Panc1 (cell line): Measurements from ENCODE around the gene URGCP. TPM values are rescaled to one million over a fixed set of nuclear protein-coding genes. Genes with fewer than 3 reads are reported as not detected.
A peak's percentile ranks its signal among the peaks of the same experiment; 100 is the strongest.

ENCODE experiments used
- ATAC-seq: fragments of 200-7000 bp; cut with Tn5 transposase; 2 replicates; pipeline ENCODE4 v1.9.1; 2020; ENCODE audit warnings: mild to moderate bottlenecking, moderate library complexity
- BruUV-seq: library from RNA; stranded (reverse); fragments of 400-500 nt; replicated peaks from 2 replicates; lab custom pipeline; 2021; lab: Mats Ljungman, UMichigan
- CTCF ChIA-PET: fragments of 300-600 bp; sonication (Branson Sonifier 250); formaldehyde crosslinking; loops from one replicate; lab custom pipeline; 2022; ENCODE audit warnings: antibody characterized with exemption; lab: Charles Lee
- POLR2A ChIA-PET: fragments of 300-600 bp; sonication (Branson Sonifier 250); formaldehyde crosslinking; loops from one replicate; lab custom pipeline; 2022; ENCODE audit warnings: antibody characterized with exemption; lab: Charles Lee
- DNase-seq: peaks from one replicate; pipeline ENCODE4 v3.0.0-alpha.2; 2010; ENCODE audit warnings: low read depth, low spot score
- H3K27ac ChIP-seq: 2 replicates; pipeline ENCODE4 v1.5.1; 2011; ENCODE audit warnings: mild to moderate bottlenecking, low read length, inconsistent platforms
- H3K27me3 ChIP-seq: fragments of 200-500 bp; sonication (Bioruptor generic); 2 replicates; pipeline ENCODE4 v1.6.0; 2014; ENCODE audit warnings: low read length, inconsistent platforms; ENCODE audit not compliant: control insufficient read depth, insufficient read depth
- H3K36me3 ChIP-seq: fragments of 200-500 bp; sonication (Bioruptor generic); 2 replicates; pipeline ENCODE4 v1.5.1; 2014; ENCODE audit warnings: inconsistent platforms, mild to moderate bottlenecking, low read length, moderate library complexity; ENCODE audit not compliant: control insufficient read depth, insufficient read depth
- H3K4me1 ChIP-seq: 2 replicates; pipeline ENCODE4 v1.5.1; 2011; ENCODE audit warnings: inconsistent platforms, mild to moderate bottlenecking, low read length, moderate library complexity; ENCODE audit not compliant: control insufficient read depth, insufficient read depth
- H3K4me3 ChIP-seq, 2 experiments: 2 replicates each; pipeline ENCODE4 v1.5.1; 2011 to 2012; ENCODE audit warnings: low read depth in 2 of 2, low read length in 2 of 2, mild to moderate bottlenecking in 2 of 2, inconsistent platforms in 1 of 2, moderate library complexity in 1 of 2
- H3K9me3 ChIP-seq: fragments of 200-500 bp; sonication (Bioruptor generic); 2 replicates; pipeline ENCODE4 v1.5.1; 2014; ENCODE audit warnings: low read depth, mild to moderate bottlenecking, inconsistent platforms, low read length, moderate library complexity; ENCODE audit not compliant: control insufficient read depth, insufficient read depth
- CTCF ChIP-seq: fragments of 450-650 bp; IDR thresholded peaks from 2 replicates; pipeline ENCODE4 v1.5.1; 2017; ENCODE audit warnings: mild to moderate bottlenecking
- POLR2AphosphoS5 ChIP-seq: IDR thresholded peaks from 2 replicates; pipeline ENCODE4 v1.6.1; 2012; ENCODE audit warnings: mild to moderate bottlenecking, low read depth, low read length, moderate library complexity
- REST ChIP-seq, 2 experiments: IDR thresholded peaks; 2 replicates each; pipeline ENCODE4 v1.6.1; 2011 to 2012; ENCODE audit warnings: low read depth in 2 of 2, control low read depth in 1 of 2, low read length in 1 of 2, mild to moderate bottlenecking in 1 of 2, moderate library complexity in 1 of 2; ENCODE audit not compliant: insufficient read depth in 1 of 2
- SIN3A ChIP-seq: IDR thresholded peaks from 2 replicates; pipeline ENCODE4 v1.6.1; 2012; ENCODE audit warnings: low read depth, mild to moderate bottlenecking, low read length, moderate library complexity, borderline replicate concordance; ENCODE audit not compliant: insufficient read depth
- TCF7L2 ChIP-seq: IDR thresholded peaks from 2 replicates; pipeline ENCODE4 v1.6.1; 2011; ENCODE audit warnings: mild to moderate bottlenecking, low read depth, low read length, inconsistent platforms
- in situ Hi-C: cut with HindIII; loops from 2 replicates; pipeline ENCODE4 v1.10.0; 2016; ENCODE audit warnings: low sequenced_read_pairs, low pct_unique_long_range_greater_than_20kb
- intact Hi-C: fragments of 100-400 bp; cut with micrococcal nuclease; formaldehyde crosslinking; loops from one replicate; pipeline ENCODE4 v1.10.0; 2022; ENCODE audit not compliant: unreplicated experiment
- total RNA-seq: library from RNA; stranded (reverse); gene quantifications from one replicate; pipeline ENCODE4 v1.2.1, GENCODE V29; 2021; ENCODE audit not compliant: unreplicated experiment

The URGCP gene
- total RNA-seq, 1 experiment from 2014 or later, result 34.3 TPM

- in situ Hi-C loops, result no loop called here
- ATAC-seq (no peak), DNase-seq (no peak)
- BruUV-seq, result TSS peak; percentile 41
- Histone ChIP-seq H3K36me3 (no peaks in the 10 kb centered on the region), H3K27me3 (no peaks in the 10 kb centered on the region), H3K9me3 (no peaks in the 10 kb centered on the region), H3K4me1 (no peaks in the 10 kb centered on the region), H3K4me3 (no peak overlapping the region), H3K27ac (no peak overlapping the region)
- POLR2A ChIA-PET, result interaction anchor here (0.6 kb wide), 2 partner anchors 9 to 51 kb away, joined by 3 to 9 read pairs; no protein-coding TSS in a partner anchor
- CTCF ChIA-PET, result interaction anchor here (0.6 kb wide), 1 partner anchor 78 kb away, joined by 7 read pairs; no protein-coding TSS in a partner anchor
- TF ChIP-seq CTCF (no peak), SIN3A (no peak), POLR2AphosphoS5 (no peak), REST (IDR thresholded peaks at IDR 0.05; ENCODE audit: insufficient read depth in 1 of 2, low read depth in 2 of 2, low read length in 1 of 2) (no peak), TCF7L2 (no peak)
- intact Hi-C loops, result no loop called here
Observed at GRCh38 chr7:43933902-43934560, 27.6 kb upstream of the URGCP start.

- no peaks in the 10 kb centered on the region for H3K36me3 ChIP-seq
- no peaks in the 10 kb centered on the region for H3K27me3 ChIP-seq
- H3K4me3 ChIP-seq, result no peak overlapping the region
- no TSS peak for BruUV-seq
- CTCF ChIA-PET, result no interaction called here
- in situ Hi-C loops, result no loop called here
- no peak overlapping the region for H3K27ac ChIP-seq
- POLR2A ChIA-PET, result interaction anchor here (0.6 kb wide), 1 partner anchor 12 kb away, joined by 5 read pairs; no protein-coding TSS in a partner anchor
- DNase-seq (no peak), ATAC-seq (no peak)
- H3K4me1 ChIP-seq, result no peaks in the 10 kb centered on the region
- intact Hi-C loops, result no loop called here
- no peak for TF ChIP-seq SIN3A
- no peak for TF ChIP-seq POLR2AphosphoS5
- TF ChIP-seq TCF7L2, result no peak
- no peak for TF ChIP-seq CTCF
- no peak for TF ChIP-seq REST (IDR thresholded peaks at IDR 0.05; ENCODE audit: insufficient read depth in 1 of 2, low read depth in 2 of 2, low read length in 1 of 2)
- H3K9me3 ChIP-seq, result no peaks in the 10 kb centered on the region
Observed at GRCh38 chr7:43931346-43931745, 24.9 kb upstream of the URGCP start.
